Anterior cingulate cortex (tissue), 58 donors: ENCODE measurements around the gene LMNTD2.
A peak's percentile ranks its signal among the peaks of the same experiment; 100 is the strongest.

ENCODE experiments used
- DNase-seq, 58 donors: peaks; one replicate each; lab custom pipeline; 2025; lab: John Stamatoyannopoulos, UW

LMNTD2 gene

GRCh38 chr11:554428-555226 lies 5.9 kb downstream of the LMNTD2 start:
- DNase-seq: peak in 6 of 58 donors; percentile 10 to 33 (median 26)

- DNase-seq: no peak
These were observed 6.6 kb downstream of the LMNTD2 start for GRCh38 chr11:553988-554340.

- DNase-seq: no peak
These were observed 7.2 kb downstream of the LMNTD2 start for GRCh38 chr11:553083-553987.

GRCh38 chr11:551596-551995 lies 8.9 kb downstream of the LMNTD2 start:
- no peak for DNase-seq

- no peak for DNase-seq
These were observed 9.4 kb downstream of the LMNTD2 start for GRCh38 chr11:551131-551530.

- no peak for DNase-seq
These were observed 9.8 kb downstream of the LMNTD2 start for GRCh38 chr11:550746-551085.

GRCh38 chr11:550021-550745 lies 10.4 kb downstream of the LMNTD2 start:
- DNase-seq: no peak

GRCh38 chr11:548700-549603 lies 11.6 kb downstream of the LMNTD2 start:
- no peak for DNase-seq

GRCh38 chr11:545171-545570 lies 15.4 kb downstream of the LMNTD2 start:
- no peak for DNase-seq

GRCh38 chr11:544817-545166 lies 15.7 kb downstream of the LMNTD2 start:
- DNase-seq: no peak

GRCh38 chr11:541433-541885 lies 19.1 kb downstream of the LMNTD2 start:
- no peak for DNase-seq

GRCh38 chr11:540583-541432 lies 19.7 kb downstream of the LMNTD2 start:
- no peak for DNase-seq

GRCh38 chr11:539971-540481 lies 20.5 kb downstream of the LMNTD2 start:
- no peak for DNase-seq

- no peak for DNase-seq
These were observed 22.0 kb downstream of the LMNTD2 start for GRCh38 chr11:538431-539051.

- no peak for DNase-seq
These were observed 22.7 kb downstream of the LMNTD2 start for GRCh38 chr11:537622-538430.

- DNase-seq: peak in 31 of 58 donors; percentile 13 to 63 (median 40)
These were observed 23.5 kb downstream of the LMNTD2 start, which contains the start of gene LRRC56 for GRCh38 chr11:536841-537621. Gene LRRC56 (plus strand): TSS chr11:537527. CDS start chr11:540685, 3,158 bp downstream.
